Spleen (tissue), 7 donors: ENCODE results near the gene PLAC8.
A peak's percentile ranks its signal among the peaks of the same experiment; 100 is the strongest.

Source experiments
- POLR2A ChIP-seq, 3 donors: fragments of 450-650 bp; IDR thresholded peaks; one replicate each; pipeline ENCODE4 v1.5.1; 2017; ENCODE audit warnings: antibody characterized with exemption in 3 of 3, mild to moderate bottlenecking in 1 of 3
- TF ChIP-seq, protein P1 (sequence below), 11 experiments: fragments of 200-600 bp in 7 of 11; fragments of 450-650 bp in 4 of 11; sonication (generic) in 4 of 11; IDR thresholded peaks in 8 of 11; conservative IDR thresholded peaks in 3 of 11; 1 replicate in 7 of 11; 2 replicates in 4 of 11; pipeline versions ENCODE4 v1.4.0 to v1.8.0; 2016 to 2021; ENCODE audit warnings: antibody characterized with exemption in 11 of 11, inconsistent platforms in 4 of 11, mild to moderate bottlenecking in 1 of 11
- donor health status: DM: no; HTN: no; CAD: no; lungs with moderate emphysema.
- donor health status: DM: no; HTN: no; CAD: no.
- donor health status: DM: no; HTN: no; CAD: no.

DNA sequence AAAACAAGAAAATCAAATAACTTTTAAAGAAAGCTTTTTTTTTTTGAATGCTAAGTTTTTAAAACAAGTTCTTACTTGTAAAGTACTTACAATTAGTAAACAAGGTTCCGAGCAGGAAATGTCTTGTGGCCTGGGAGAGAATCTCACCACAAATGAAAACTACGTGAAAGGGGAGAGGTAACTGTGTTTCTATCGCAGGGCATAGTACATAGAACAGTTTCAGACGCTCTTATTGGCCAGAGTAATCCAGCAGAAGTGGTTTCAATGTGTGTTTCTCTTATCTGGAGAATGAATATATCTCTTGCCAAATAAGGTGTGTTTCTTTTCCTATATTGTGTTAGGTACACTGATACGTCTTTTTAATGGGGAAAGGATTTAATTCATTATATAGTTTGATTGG is at the start of gene PLAC8:
- peak in 1 of 3 donors; percentile 82 for TF ChIP-seq POLR2A (IDR thresholded peaks at IDR 0.05)
- TF ChIP-seq, protein P1, sequence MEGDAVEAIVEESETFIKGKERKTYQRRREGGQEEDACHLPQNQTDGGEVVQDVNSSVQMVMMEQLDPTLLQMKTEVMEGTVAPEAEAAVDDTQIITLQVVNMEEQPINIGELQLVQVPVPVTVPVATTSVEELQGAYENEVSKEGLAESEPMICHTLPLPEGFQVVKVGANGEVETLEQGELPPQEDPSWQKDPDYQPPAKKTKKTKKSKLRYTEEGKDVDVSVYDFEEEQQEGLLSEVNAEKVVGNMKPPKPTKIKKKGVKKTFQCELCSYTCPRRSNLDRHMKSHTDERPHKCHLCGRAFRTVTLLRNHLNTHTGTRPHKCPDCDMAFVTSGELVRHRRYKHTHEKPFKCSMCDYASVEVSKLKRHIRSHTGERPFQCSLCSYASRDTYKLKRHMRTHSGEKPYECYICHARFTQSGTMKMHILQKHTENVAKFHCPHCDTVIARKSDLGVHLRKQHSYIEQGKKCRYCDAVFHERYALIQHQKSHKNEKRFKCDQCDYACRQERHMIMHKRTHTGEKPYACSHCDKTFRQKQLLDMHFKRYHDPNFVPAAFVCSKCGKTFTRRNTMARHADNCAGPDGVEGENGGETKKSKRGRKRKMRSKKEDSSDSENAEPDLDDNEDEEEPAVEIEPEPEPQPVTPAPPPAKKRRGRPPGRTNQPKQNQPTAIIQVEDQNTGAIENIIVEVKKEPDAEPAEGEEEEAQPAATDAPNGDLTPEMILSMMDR (IDR thresholded peaks at IDR 0.05 in 8 of 11, conservative IDR thresholded peaks at IDR 0.05 in 3 of 11), result no peak
